ENCODE measurements around the gene VWA5B2. TPM values are rescaled to one million over a fixed set of nuclear protein-coding genes. Genes with fewer than 3 reads are reported as not detected.

Gene VWA5B2
- total and polyA plus RNA-seq, 9 of the 15 experiments (the other 6 are each of a cell fraction or from before 2014, with no cell fraction given) = 0.04 TPM; not detected in 8

GRCh38 chr3:184227481-184227935 lies 1.9 kb upstream of the VWA5B2 start (continued):
- TF ChIP-seq NKRF (IDR thresholded peaks at IDR 0.05; ENCODE audit: borderline replicate concordance) (no peak), ATF1 (CRISPR knock-in tag; IDR thresholded peaks at IDR 0.05) (no peak), ATF1 (tag; IDR thresholded peaks at IDR 0.05) (no peak), ELK1 (CRISPR knock-in tag; IDR thresholded peaks at IDR 0.05) (no peak), TBL1XR1 (IDR thresholded peaks at IDR 0.05; ENCODE audit: low read length in 2 of 2) (no peak), HIVEP1 (CRISPR knock-in tag; IDR thresholded peaks at IDR 0.05) (no peak), CTCF (IDR thresholded peaks at IDR 0.05 in 2 of 3, conservative IDR thresholded peaks at IDR 0.05 in 1 of 3; ENCODE audit: insufficient read depth in 2 of 3, low read depth in 1 of 3, low read length in 3 of 3) (peak; percentile 74 to 82 (median 79)), CHCHD3 (CRISPR knock-in tag; IDR thresholded peaks at IDR 0.05) (no peak), ZNF354B (CRISPR knock-in tag; IDR thresholded peaks at IDR 0.05) (no peak), HSF4 (CRISPR knock-in tag; IDR thresholded peaks at IDR 0.05; ENCODE audit: borderline replicate concordance) (no peak), PHF21A (IDR thresholded peaks at IDR 0.05; ENCODE audit: borderline replicate concordance, low read depth) (no peak), ZNF395 (CRISPR knock-in tag; IDR thresholded peaks at IDR 0.05) (no peak), MTF1 (CRISPR knock-in tag; IDR thresholded peaks at IDR 0.05; ENCODE audit: borderline replicate concordance) (no peak), NFATC3 (IDR thresholded peaks at IDR 0.05) (no peak), SMC3 (conservative IDR thresholded peaks at IDR 0.05; ENCODE audit: insufficient read depth, low read depth, low read length) (peak; percentile 66), ZNF146 (CRISPR knock-in tag; IDR thresholded peaks at IDR 0.05; ENCODE audit: unreplicated experiment) (no peak), BHLHE40 (IDR thresholded peaks at IDR 0.05; ENCODE audit: low read length) (no peak), MEF2D (tag; conservative IDR thresholded peaks at IDR 0.05; ENCODE audit: low read depth) (no peak), GMEB1 (CRISPR knock-in tag; IDR thresholded peaks at IDR 0.05) (no peak), LCOR (CRISPR knock-in tag; IDR thresholded peaks at IDR 0.05) (no peak), ZNF584 (CRISPR knock-in tag; IDR thresholded peaks at IDR 0.05; ENCODE audit: low read depth) (no peak)

Data from K562 (cell line).